Measurements from ENCODE around the gene SPG7.

DNA sequence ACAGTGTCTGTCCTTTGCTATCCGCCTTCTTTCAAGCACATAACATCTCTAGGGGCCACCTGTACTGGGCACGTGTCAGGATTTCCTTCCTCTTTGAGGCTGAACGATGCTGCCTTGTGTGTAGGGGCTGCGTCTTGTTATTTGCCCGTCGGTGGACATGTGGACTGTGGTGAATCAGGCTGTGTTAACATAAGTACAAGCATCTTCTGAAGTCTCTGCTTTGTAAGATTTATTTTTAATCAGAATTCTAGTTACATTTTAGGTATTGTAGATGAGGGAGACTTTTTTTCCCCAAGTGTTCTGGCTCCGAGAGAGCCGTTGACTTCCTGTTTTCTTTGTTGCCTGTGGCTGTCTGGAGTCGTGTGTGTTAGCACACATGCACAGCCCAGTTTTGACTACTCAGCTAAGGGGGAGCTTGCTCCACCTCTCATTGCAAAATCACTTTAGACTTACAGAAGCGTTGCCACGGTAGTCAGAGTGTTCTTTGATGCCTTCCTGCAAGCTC is 26.1 kb downstream of the SPG7 start:
- TF ChIP-seq SMC3 (conservative IDR thresholded peaks at IDR 0.05; ENCODE audit: poor library complexity) (no peak), CTCF (IDR thresholded peaks at IDR 0.05; ENCODE audit: poor library complexity, severe bottlenecking) (no peak), POLR2AphosphoS5 (IDR thresholded peaks at IDR 0.05) (no peak), EP300 (conservative IDR thresholded peaks at IDR 0.05; ENCODE audit: poor library complexity, severe bottlenecking) (no peak), TAF1 (IDR thresholded peaks at IDR 0.05; ENCODE audit: low read depth) (no peak), RAD21 (conservative IDR thresholded peaks at IDR 0.05) (no peak), EZH2 (IDR thresholded peaks at IDR 0.05; ENCODE audit: borderline replicate concordance, insufficient read depth, low read length, poor library complexity, severe bottlenecking) (no peak), MXI1 (conservative IDR thresholded peaks at IDR 0.05; ENCODE audit: poor library complexity, severe bottlenecking) (no peak)
- TF ChIP-seq, protein P1, sequence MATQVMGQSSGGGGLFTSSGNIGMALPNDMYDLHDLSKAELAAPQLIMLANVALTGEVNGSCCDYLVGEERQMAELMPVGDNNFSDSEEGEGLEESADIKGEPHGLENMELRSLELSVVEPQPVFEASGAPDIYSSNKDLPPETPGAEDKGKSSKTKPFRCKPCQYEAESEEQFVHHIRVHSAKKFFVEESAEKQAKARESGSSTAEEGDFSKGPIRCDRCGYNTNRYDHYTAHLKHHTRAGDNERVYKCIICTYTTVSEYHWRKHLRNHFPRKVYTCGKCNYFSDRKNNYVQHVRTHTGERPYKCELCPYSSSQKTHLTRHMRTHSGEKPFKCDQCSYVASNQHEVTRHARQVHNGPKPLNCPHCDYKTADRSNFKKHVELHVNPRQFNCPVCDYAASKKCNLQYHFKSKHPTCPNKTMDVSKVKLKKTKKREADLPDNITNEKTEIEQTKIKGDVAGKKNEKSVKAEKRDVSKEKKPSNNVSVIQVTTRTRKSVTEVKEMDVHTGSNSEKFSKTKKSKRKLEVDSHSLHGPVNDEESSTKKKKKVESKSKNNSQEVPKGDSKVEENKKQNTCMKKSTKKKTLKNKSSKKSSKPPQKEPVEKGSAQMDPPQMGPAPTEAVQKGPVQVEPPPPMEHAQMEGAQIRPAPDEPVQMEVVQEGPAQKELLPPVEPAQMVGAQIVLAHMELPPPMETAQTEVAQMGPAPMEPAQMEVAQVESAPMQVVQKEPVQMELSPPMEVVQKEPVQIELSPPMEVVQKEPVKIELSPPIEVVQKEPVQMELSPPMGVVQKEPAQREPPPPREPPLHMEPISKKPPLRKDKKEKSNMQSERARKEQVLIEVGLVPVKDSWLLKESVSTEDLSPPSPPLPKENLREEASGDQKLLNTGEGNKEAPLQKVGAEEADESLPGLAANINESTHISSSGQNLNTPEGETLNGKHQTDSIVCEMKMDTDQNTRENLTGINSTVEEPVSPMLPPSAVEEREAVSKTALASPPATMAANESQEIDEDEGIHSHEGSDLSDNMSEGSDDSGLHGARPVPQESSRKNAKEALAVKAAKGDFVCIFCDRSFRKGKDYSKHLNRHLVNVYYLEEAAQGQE (IDR thresholded peaks at IDR 0.05; ENCODE audit: borderline replicate concordance) = no peak

Data from neural cell (in vitro differentiated cells).